ENCODE data around the gene CENATAC. TPM values are rescaled to one million over a fixed set of nuclear protein-coding genes. Genes with fewer than 3 reads are reported as not detected.
"Not testable (repeated sequence)": the region's sequence is repeated elsewhere in the genome, so short reads cannot be mapped to it uniquely, and the experiment has no call there.

CENATAC gene
- total RNA-seq, 1 donor from 2014 or later: 31.6 TPM

DNA sequence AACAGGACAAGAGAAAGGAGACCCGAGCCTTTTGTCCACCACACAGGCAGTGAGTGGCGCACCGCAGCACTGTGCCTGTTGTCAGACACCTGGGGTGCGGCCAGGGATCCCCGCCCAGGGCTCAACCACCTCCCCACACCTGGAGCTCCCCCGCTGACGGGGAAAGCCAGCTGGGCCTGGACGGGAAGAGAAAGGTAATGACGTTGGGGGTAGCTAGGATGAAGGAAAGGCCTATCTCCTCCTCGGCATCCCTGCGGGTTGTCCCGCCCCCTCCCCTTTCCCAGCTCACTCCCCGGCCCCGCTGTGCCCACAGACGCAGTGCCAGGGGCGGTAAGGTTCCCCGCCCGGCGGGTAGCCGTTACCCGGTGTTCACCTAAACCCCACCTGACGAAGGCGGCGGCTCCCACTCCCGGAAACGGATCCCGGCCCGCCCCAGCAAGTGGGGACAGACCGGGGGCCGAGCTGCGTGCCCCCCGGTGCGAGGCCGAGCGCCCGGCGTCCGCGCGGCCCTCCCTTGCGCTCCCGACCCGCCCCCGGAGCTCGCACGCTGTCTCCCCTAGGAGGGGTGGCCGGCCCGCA, 58.6 kb downstream of the CENATAC start:
- H3K9me3 Mint-ChIP-seq (ENCODE audit: unreplicated experiment): no peaks in the 10 kb centered on the region
- no peak for TF ChIP-seq CTCF (IDR thresholded peaks at IDR 0.05)
- H3K36me3 Mint-ChIP-seq (ENCODE audit: unreplicated experiment): peaks cover 28% of the 10 kb centered on the region
- H3K27ac Mint-ChIP-seq (ENCODE audit: unreplicated experiment): peak overlapping the region; percentile 94
- peak overlapping the region; percentile 96 for H3K4me3 Mint-ChIP-seq (ENCODE audit: unreplicated experiment)
- no peak for DNase-seq (ENCODE audit: extremely low spot score, unreplicated experiment)
- H3K4me1 Mint-ChIP-seq (ENCODE audit: unreplicated experiment): peaks cover 24% of the 10 kb centered on the region
- H3K27me3 Mint-ChIP-seq (ENCODE audit: unreplicated experiment): no peaks in the 10 kb centered on the region

DNA sequence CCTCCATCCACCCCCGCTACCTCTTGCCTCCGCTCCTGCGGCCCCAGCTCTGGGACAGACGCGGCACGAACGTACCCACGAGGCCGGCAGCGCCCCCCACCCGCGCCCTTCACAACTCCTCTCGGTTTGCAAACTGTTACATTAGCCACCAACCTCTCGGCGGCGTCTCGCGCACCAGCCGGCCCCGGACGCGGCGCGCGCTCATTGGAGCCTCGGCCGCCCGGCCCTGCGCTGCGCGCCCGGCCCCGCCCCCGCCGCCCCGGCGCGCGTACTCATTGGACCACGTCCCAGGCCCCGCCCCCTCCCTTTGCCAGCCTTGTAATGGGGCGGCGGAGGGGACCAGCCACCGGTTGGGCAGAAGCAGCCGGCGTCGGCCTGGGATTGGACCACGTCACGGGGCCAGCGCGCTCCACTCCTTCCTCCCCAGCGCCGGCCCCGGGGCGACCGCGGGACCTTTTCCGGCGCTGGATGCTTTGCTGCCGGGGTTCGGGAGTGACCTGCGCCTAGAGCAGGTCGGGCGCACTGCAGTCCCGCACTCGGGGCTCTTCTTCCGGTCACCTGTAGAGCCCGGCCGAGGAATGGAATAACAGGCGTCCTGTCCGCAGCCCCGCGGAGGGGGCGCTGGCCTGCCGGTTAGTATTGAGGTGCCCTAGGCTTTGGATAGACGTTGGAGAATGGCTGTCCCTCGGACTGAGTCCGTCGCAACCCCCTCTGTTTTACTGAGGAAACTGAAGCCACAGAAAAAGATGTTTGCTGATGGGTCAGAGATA, 59.2 kb downstream of the CENATAC start, which contains the start of gene HYOU1:
HYOU1 (minus strand) TSS at position 206 of the 770 bp plus-strand sequence. CDS start 1,045 bp downstream, outside the sequence.
- H3K9me3 Mint-ChIP-seq (ENCODE audit: unreplicated experiment): no peaks in the 10 kb centered on the region
- peak within 1 kb of the TSS; percentile 94 for H3K27ac Mint-ChIP-seq (ENCODE audit: unreplicated experiment)
- peaks cover 23% of the 10 kb centered on the region for H3K36me3 Mint-ChIP-seq (ENCODE audit: unreplicated experiment)
- TF ChIP-seq CTCF (IDR thresholded peaks at IDR 0.05): peak; percentile 32
- H3K27me3 Mint-ChIP-seq (ENCODE audit: unreplicated experiment): no peaks in the 10 kb centered on the region
- H3K4me1 Mint-ChIP-seq (ENCODE audit: unreplicated experiment): peaks cover 24% of the 10 kb centered on the region
- peak within 1 kb of the TSS; percentile 96 for H3K4me3 Mint-ChIP-seq (ENCODE audit: unreplicated experiment)
- peak; percentile 99 for DNase-seq (ENCODE audit: extremely low spot score, unreplicated experiment)

- DNase-seq (ENCODE audit: extremely low spot score, unreplicated experiment); H3K4me3 Mint-ChIP-seq (ENCODE audit: unreplicated experiment); H3K9me3 Mint-ChIP-seq (ENCODE audit: unreplicated experiment); H3K36me3 Mint-ChIP-seq (ENCODE audit: unreplicated experiment); H3K27me3 Mint-ChIP-seq (ENCODE audit: unreplicated experiment); H3K27ac Mint-ChIP-seq (ENCODE audit: unreplicated experiment): not testable (repeated sequence)
- peaks cover 24% of the 10 kb centered on the region for H3K4me1 Mint-ChIP-seq (ENCODE audit: unreplicated experiment)
Measured at GRCh38 chr11:119059128-119059527, 61.2 kb downstream of the CENATAC start.

DNA sequence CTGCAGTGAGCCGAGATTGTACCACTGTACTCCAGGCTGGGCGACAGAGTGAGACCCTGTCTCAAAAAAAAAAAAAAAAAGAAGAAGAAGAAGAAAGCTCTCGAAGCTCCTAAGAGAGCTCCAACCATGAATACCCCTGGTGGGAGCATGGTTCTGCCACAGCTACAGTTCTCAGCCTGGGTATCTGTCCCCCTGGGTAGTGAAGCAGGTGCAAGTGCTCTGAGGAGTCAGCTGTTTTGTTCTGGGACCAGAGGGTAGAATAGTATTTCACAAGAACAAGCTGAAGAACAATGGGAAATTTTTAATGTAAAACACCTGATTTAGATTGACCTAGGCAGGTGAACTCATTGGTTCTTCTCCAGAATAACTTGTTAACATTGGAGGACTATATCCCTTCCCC, 63.3 kb downstream of the CENATAC start:
- no peak overlapping the region for H3K4me3 Mint-ChIP-seq (ENCODE audit: unreplicated experiment)
- H3K27me3 Mint-ChIP-seq (ENCODE audit: unreplicated experiment): no peaks in the 10 kb centered on the region
- TF ChIP-seq CTCF (IDR thresholded peaks at IDR 0.05): no peak
- no peak for DNase-seq (ENCODE audit: extremely low spot score, unreplicated experiment)
- H3K27ac Mint-ChIP-seq (ENCODE audit: unreplicated experiment): no peak overlapping the region
- H3K36me3 Mint-ChIP-seq (ENCODE audit: unreplicated experiment): no peaks in the 10 kb centered on the region
- H3K9me3 Mint-ChIP-seq (ENCODE audit: unreplicated experiment): no peaks in the 10 kb centered on the region
- peaks cover 11% of the 10 kb centered on the region for H3K4me1 Mint-ChIP-seq (ENCODE audit: unreplicated experiment)

DNA sequence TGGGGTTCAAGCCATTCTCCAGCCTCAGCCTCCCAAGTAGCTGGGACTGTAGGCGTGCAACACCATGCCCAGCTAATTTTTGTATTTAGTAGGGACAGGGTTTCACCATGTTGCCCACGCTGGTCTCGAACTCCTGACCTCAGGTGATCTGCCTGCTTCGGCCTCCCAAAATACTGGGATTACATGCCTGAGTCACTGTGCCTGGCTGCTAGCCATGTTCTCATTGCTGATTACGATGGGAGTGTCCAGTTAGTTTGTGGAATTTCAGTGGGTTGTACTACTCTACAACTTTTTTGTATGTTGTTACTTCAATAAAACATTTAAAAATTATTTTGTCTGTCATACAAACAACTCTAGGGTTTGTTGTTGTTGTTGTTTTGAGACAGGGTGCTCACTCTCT, 64.8 kb downstream of the CENATAC start:
- TF ChIP-seq CTCF (IDR thresholded peaks at IDR 0.05): no peak
- peaks cover 19% of the 10 kb centered on the region for H3K4me1 Mint-ChIP-seq (ENCODE audit: unreplicated experiment)
- no peaks in the 10 kb centered on the region for H3K27me3 Mint-ChIP-seq (ENCODE audit: unreplicated experiment)
- H3K4me3 Mint-ChIP-seq (ENCODE audit: unreplicated experiment): no peak overlapping the region
- H3K27ac Mint-ChIP-seq (ENCODE audit: unreplicated experiment): no peak overlapping the region
- no peaks in the 10 kb centered on the region for H3K9me3 Mint-ChIP-seq (ENCODE audit: unreplicated experiment)
- no peaks in the 10 kb centered on the region for H3K36me3 Mint-ChIP-seq (ENCODE audit: unreplicated experiment)
- no peak for DNase-seq (ENCODE audit: extremely low spot score, unreplicated experiment)

Data from osteocyte (in vitro differentiated cells).